Skeletal muscle tissue (tissue), 4 donors: Measurements from ENCODE around the gene GUCY2F. TPM values are rescaled to one million over a fixed set of nuclear protein-coding genes. Genes with fewer than 3 reads are reported as not detected.

Experiments used
- H3K27ac ChIP-seq: one replicate; pipeline ENCODE4 v1.7.0; 2013; ENCODE audit warnings: mild to moderate bottlenecking, low read depth, low read length, inconsistent platforms
- H3K27me3 ChIP-seq, 3 donors: one replicate each; pipeline ENCODE4 v1.7.0; 2013; ENCODE audit warnings: low read length in 3 of 3; ENCODE audit not compliant: control insufficient read depth in 3 of 3, insufficient read depth in 3 of 3
- H3K36me3 ChIP-seq, 3 donors: one replicate each; pipeline ENCODE4 v1.7.0; 2013; ENCODE audit warnings: low read length in 3 of 3; ENCODE audit not compliant: control insufficient read depth in 3 of 3, insufficient read depth in 3 of 3
- H3K4me1 ChIP-seq, 3 donors: one replicate each; pipeline ENCODE4 v1.7.0; 2013; ENCODE audit warnings: low read length in 3 of 3, mild to moderate bottlenecking in 3 of 3; ENCODE audit not compliant: control insufficient read depth in 3 of 3, insufficient read depth in 3 of 3
- H3K4me3 ChIP-seq, 3 donors: one replicate each; pipeline ENCODE4 v1.7.0; 2013; ENCODE audit warnings: low read length in 3 of 3
- H3K9ac ChIP-seq, 3 donors: one replicate each; pipeline ENCODE4 v1.7.0; 2013; ENCODE audit warnings: low read length in 3 of 3, mild to moderate bottlenecking in 3 of 3, moderate library complexity in 2 of 3, low read depth in 1 of 3
- H3K9me3 ChIP-seq, 3 donors: one replicate each; pipeline ENCODE4 v1.7.0; 2013; ENCODE audit warnings: low read length in 3 of 3; ENCODE audit not compliant: control insufficient read depth in 3 of 3
- total RNA-seq: library from RNA; depleted of rRNA; stranded (reverse); fragments of >200 nt; gene quantifications from one replicate; pipeline ENCODE4 v1.2.3, GENCODE V29; 2014
- donor health status: Osteomylitis.

The GUCY2F gene
- total RNA-seq, 1 donor from 2014 or later = not detected

DNA sequence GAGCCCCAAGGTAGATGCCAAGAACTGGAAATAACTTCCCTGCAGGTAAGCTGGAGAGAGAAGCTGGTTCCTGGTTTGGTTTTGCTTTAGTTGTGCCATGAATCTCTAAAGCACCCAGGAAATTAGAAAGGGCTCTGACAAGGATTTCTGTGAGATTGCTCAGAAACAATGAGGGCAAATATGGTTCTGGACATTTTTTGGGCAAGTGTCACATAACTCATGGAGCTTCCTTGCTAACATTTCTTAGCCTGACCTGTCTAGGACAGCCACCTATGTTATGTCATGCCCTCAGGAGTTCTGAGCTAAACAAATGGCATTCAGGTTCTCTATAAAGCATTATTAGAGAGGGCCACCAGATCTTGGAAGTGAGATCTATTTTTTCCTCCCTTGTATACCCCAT, 131.8 kb downstream of the GUCY2F start:
- Histone ChIP-seq H3K36me3 (no peaks in the 10 kb centered on the region), H3K9me3 (no peaks in the 10 kb centered on the region), H3K9ac (no peak overlapping the region), H3K4me3 (no peak overlapping the region), H3K27me3 (peaks cover 0 to 6% (median 0%) of the 10 kb centered on the region in 3 donors), H3K4me1 (no peaks in the 10 kb centered on the region), H3K27ac (no peak overlapping the region)

GRCh38 chrX:109347632-109348031, 134.3 kb downstream of the GUCY2F start:
- H3K4me3 ChIP-seq = no peak overlapping the region
- peaks cover 0 to 6% (median 0%) of the 10 kb centered on the region in 3 donors for H3K27me3 ChIP-seq
- no peak overlapping the region for H3K27ac ChIP-seq
- H3K9ac ChIP-seq = no peak overlapping the region
- no peaks in the 10 kb centered on the region for H3K36me3 ChIP-seq
- H3K4me1 ChIP-seq = no peaks in the 10 kb centered on the region
- no peaks in the 10 kb centered on the region for H3K9me3 ChIP-seq

DNA sequence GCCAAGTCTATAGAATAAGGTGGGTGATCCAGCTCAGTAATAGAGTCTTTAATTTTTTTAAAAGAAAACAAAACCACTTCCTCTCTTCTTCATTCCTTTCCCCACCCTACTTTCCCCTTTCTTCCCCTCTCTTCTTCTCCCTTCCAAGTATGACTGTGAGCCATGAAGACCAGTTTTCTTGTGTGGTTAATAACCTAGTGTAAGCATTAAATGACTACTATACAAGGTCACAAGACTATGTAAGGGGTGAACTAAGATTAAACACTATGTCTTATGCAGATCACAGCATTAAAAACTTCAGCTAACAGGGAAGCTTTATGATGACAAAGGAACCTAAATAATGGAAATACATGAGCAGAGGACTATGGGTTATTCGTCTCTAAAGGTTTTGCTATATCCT, 135.4 kb downstream of the GUCY2F start:
- peaks cover 0 to 3% (median 0%) of the 10 kb centered on the region in 3 donors for H3K27me3 ChIP-seq
- H3K36me3 ChIP-seq = no peaks in the 10 kb centered on the region
- H3K4me1 ChIP-seq = no peaks in the 10 kb centered on the region
- no peak overlapping the region for H3K9ac ChIP-seq
- no peak overlapping the region for H3K27ac ChIP-seq
- no peaks in the 10 kb centered on the region for H3K9me3 ChIP-seq
- H3K4me3 ChIP-seq = no peak overlapping the region

- Histone ChIP-seq H3K27me3 (peaks cover 0 to 3% (median 0%) of the 10 kb centered on the region in 3 donors), H3K9me3 (no peaks in the 10 kb centered on the region), H3K9ac (no peak overlapping the region)
These were observed 136.0 kb downstream of the GUCY2F start for GRCh38 chrX:109345856-109346255.

DNA sequence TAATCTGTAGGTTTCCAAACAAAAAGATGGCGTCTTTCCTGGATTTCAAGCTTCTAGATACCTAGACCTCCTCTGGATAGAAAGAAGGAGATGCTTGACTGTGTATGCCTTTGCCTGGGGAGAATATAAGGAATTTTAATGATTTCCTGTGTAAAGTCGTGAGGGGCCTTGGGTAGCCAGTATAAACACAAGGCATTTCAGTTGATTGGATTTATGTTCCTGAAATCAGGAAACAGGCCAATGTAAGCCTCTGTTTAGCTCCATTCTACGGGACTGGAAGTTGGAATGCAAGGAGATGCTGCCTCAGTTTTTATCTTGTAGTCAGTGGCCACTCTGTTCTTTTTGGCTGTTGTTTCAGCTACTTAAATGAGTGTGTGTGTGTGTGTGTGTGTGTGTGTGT, 137.2 kb downstream of the GUCY2F start:
- H3K4me1 ChIP-seq = no peaks in the 10 kb centered on the region
- peaks cover 0 to 3% (median 0%) of the 10 kb centered on the region in 3 donors for H3K27me3 ChIP-seq
- H3K36me3 ChIP-seq = no peaks in the 10 kb centered on the region
- no peak overlapping the region for H3K27ac ChIP-seq
- no peak overlapping the region for H3K4me3 ChIP-seq
- H3K9me3 ChIP-seq = no peaks in the 10 kb centered on the region
- H3K9ac ChIP-seq = no peak overlapping the region

More at GRCh38 chrX:109345856-109346255, 136.0 kb downstream of the GUCY2F start:
- Histone ChIP-seq H3K36me3 (no peaks in the 10 kb centered on the region), H3K4me1 (no peaks in the 10 kb centered on the region), H3K27ac (no peak overlapping the region), H3K4me3 (no peak overlapping the region)

DNA sequence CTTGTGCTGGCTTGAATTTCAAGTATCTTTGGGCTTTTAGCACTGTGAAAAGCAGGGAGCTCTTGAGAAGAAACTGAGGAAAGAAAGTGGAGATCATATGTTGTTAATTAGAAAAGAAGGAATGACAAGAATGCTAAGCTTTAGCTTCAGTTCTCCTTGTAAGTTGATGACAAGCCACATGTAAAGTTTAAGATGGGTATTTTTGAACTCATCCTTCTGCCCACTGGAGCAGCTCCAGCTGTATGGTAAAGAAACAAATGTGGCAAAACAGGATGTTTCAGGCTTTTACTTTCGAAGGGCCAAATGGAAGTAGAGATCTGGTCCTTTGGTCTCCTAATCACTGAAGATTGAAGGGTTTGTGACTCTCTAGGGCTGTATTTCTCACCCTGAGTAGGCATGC, 137.8 kb downstream of the GUCY2F start:
- Histone ChIP-seq H3K4me1 (no peaks in the 10 kb centered on the region), H3K4me3 (no peak overlapping the region), H3K9me3 (no peaks in the 10 kb centered on the region), H3K27ac (no peak overlapping the region), H3K9ac (no peak overlapping the region), H3K27me3 (peaks cover 0 to 3% (median 0%) of the 10 kb centered on the region in 3 donors), H3K36me3 (no peaks in the 10 kb centered on the region)

DNA sequence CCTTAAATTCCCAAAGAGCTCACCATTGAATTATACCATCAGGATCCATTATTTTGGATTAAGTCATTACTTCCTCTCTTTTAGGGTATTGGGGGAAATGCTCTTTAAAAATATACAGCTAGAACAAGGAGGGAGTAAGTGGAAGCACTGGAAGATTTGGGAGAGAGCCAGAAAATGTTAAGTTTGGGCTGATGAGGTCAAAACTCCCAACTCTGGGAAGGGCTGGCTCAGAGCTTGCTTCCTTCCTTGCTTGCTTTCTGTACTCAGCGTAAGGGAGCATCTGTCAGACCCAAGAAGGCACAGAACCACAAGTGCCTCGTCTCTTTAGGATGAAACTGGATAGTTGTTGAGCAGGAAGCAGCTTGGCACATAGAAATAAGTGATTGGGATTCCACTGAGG, 138.2 kb downstream of the GUCY2F start:
- Histone ChIP-seq H3K9ac (no peak overlapping the region), H3K27ac (no peak overlapping the region), H3K9me3 (no peaks in the 10 kb centered on the region), H3K4me3 (no peak overlapping the region), H3K36me3 (no peaks in the 10 kb centered on the region), H3K27me3 (peaks cover 0 to 3% (median 0%) of the 10 kb centered on the region in 3 donors), H3K4me1 (no peaks in the 10 kb centered on the region)

DNA sequence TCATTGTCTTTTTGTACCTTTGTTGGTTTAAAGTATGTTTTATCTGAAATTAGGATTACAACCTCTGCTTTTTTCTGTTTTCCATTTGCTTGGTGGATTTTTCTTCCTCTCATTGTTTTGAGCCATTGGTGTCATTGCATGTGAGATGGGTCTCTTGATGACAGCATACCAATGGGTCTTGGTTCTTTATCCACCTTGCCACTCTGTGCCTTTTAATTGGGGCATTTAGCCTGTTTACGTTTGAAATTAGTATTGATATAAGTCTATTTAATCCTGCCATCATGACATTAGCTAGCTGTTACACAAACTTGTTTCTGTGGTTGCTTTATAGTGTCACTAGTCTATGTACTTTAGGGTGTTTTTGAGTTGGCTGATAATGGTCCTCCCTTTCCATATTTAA, 145.7 kb downstream of the GUCY2F start:
- no peak overlapping the region for H3K4me3 ChIP-seq
- no peaks in the 10 kb centered on the region for H3K4me1 ChIP-seq
- no peaks in the 10 kb centered on the region for H3K27me3 ChIP-seq
- H3K36me3 ChIP-seq = no peaks in the 10 kb centered on the region
- no peak overlapping the region for H3K27ac ChIP-seq
- no peaks in the 10 kb centered on the region for H3K9me3 ChIP-seq
- H3K9ac ChIP-seq = no peak overlapping the region

DNA sequence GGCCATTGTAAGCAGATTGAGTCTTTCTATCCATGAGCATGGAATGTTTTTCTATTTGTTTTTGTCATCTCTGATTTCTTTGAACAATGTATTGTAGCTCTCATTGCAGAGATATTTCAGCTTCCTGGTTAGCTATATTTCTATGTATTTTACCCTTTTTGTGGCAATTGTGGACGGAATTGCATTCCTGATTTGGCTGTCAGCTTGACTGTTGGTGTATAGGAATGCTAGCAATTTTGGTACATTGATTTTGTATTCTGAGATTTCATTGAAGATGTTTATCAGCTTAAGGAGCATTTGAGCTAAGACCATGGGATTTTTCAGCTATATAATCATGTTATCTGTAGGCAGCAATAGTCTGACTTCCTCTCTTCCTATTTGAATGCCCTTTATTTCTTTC, 154.6 kb downstream of the GUCY2F start:
- H3K27me3 ChIP-seq = no peaks in the 10 kb centered on the region
- no peak overlapping the region for H3K4me3 ChIP-seq
- no peaks in the 10 kb centered on the region for H3K36me3 ChIP-seq
- no peak overlapping the region for H3K27ac ChIP-seq
- no peak overlapping the region for H3K9ac ChIP-seq
- no peaks in the 10 kb centered on the region for H3K9me3 ChIP-seq
- no peaks in the 10 kb centered on the region for H3K4me1 ChIP-seq
